HG03103 (cell line): ENCODE results near the gene ARHGAP24.

Source experiments
- ATAC-seq: cut with Tn5 transposase; IDR thresholded peaks from one replicate; pipeline ENCODE4 v1.9.1; 2021; ENCODE audit warnings: low read depth; ENCODE audit not compliant: unreplicated experiment

Gene ARHGAP24

DNA sequence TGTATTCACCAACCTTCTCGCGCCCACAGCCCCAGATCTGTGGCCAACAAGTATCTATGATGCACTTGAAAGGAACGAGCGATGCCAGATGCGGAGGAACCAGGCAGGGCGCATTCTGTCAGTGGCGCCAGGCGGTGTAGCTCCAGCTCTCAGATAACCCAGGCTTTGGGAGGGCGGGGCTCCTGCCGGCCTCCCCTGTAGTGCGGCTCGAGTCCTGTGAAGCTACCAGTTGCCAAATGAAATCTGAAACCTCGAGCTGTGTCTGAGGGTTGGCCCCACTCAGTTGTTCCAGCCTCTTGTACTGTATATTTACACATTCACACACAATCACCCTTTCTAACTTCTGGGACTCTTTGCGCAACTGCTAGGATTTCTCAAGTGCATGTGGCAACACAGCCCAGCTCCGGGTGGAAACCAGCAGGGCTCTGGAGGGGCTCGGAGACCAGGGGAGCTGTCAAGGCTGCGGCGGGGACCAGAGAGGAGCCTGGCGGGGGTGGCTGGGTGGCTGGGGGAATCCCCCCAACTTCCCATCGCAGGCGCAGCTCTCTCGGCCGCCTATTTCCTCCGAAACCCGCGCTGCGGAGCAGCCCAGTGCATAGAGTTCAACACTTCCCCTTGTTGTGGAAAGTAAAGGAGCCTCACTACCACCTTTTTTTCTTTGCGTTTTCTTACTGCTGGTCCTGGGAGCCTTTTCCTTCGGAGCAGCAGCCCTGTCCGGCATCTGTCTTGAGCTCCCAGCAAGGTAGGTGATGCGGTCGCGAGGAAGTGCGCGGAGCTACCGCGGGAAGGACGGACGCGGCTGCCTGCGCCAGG, at the start of gene ARHGAP24:
Gene ARHGAP24, plus strand, starts transcription at position 333 of the 813 bp plus-strand sequence.
- ATAC-seq: peak; percentile 84

DNA sequence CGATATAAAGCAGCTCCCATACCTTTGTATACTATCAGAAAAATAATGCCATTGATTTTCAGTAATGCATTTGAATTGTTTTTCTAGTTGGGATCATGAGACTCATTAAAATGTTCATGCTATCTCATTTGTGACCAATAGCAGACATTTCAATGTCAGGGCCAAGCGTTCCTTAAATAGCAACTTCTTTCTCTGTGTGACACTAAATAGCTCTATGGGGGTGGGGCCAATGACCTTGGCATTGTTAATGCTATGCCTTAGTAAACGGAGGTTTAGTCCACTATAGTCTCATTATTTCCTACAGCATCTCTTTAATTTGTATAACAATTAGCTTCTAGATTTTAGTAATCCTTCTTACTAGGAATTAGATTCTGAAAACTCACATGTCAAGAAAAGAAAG, 48.6 kb upstream of the ARHGAP24 start:
- no peak for ATAC-seq

DNA sequence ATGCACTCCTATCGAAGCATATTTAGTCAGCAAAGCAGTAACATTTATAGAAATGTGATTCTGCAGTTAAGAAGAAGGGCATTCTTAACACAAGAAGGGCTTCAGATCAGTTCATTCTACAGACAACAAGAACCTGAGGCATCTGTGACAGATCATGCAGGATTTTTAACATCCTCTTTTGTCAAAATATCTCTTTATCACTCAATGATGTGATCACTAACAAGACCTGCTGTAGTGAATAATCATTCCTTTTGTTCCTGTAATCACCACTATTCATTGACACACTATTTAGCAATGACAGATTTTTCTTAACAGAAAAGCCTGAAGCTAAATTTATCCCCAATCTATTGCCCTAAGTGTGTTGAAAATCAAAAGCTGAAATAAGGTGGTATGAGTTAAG, 47.8 kb upstream of the ARHGAP24 start:
- no peak for ATAC-seq

DNA sequence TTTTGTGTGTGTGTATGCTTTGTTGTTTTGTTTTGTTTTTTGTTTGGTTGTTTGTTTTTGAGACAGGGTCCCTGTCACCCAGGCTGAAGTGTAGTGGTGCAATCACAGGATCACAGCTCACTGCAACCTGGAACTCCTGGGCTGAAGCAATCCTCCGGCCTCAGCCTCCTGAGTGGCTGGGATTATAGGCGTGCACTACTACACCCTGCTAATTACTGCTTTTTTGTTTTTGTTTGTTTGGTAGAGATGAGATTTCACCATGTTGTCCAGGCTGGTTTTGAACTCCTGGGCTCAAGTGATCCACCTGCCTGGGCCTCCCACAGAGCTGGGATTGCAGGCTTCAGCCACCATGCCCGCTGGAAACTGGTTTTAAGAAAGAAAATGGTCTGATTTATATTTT, 44.7 kb upstream of the ARHGAP24 start:
- no peak for ATAC-seq

DNA sequence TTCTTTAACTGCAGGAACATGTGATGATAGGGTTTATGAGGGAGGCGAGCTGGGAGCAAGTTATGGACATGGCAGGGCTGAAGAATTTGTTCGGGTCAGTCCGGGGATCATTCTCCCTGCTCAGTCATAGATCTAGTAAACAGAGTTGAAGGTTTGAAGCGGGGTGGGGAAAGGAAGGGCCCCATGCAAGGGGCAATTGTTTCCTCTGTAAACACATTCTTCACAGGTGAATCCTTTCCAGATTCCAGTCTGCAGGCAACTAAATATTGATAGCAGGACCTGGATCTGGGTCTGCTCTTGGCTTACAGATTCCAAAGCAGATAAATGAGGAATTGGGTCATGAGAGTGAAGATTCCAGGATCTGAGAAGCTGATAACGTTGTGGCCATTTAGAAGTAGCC, 44.3 kb upstream of the ARHGAP24 start:
- ATAC-seq: no peak

DNA sequence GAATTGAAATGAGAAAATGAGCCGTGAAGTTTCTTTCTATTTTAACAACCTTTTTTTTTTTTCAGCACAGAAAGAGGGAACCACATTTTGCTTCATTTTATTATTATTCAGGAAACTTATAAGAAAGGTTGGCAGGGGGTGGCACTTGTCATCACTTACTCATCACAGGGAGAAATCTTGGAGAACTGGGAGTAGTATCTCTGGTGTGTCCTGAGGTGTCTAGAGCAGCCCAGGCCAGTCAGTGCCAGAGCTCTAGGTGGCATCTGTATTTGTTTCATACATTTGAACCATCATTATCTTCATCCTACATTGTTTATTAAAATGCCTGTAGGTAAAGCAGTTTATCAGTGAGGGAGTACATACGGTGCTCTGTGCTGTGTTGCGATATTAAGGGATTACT, 43.8 kb upstream of the ARHGAP24 start:
- ATAC-seq: no peak

DNA sequence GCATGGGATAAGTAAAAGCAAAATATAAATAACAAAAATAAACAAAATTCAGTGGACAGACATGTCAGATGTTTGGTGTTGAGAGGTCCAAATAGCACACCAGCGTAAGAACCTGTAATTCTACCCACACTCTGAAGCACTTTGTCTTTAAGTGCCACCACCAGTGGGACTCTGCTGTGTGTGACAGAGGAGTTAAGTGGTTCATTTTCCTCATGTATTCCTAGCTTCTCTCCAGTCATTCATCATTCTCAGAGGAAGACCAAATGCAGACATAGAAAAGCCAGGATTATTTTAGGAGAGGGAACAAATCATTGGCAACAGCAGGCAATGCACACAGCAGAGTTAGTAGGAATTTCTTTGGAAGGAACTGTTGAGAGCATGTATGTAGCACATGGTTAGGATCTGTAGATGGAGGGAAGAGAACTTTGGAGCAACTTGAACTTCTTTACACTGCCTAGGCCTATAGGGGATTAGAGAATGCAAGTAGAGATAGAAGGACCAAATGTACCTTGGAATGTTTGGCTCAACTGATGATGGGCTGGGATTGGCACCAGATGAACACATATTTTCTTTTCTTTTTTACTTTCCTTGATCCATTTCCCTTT, 43.0 kb upstream of the ARHGAP24 start:
- ATAC-seq: no peak

DNA sequence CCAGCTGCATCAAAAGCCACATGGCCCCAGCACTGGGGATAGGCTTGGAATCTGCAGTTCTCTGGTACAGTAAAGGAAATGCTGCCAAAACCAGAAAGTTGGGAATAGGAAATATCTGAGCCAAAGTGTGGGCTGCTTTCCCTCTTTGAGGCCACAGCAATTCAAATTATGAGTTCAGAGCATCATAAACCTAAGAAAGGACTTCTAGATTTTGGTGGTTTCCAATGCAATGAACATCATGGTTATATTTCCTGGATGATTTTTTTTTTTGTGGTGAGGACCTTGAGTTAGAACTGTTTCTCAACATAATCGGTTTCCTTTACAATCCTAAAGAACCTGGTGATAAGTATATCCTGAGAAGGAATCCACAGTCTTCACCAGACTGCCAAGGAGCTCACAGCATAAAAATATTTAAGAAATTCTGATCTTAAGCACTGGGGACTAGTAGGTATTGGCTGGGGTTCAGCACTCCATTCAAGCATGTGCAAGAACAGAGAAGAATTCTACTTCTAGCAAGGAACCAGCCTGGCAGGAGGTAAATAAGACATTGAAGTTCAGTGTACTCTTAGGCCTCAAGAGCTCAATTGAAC, 29.8 kb upstream of the ARHGAP24 start:
- ATAC-seq: no peak

DNA sequence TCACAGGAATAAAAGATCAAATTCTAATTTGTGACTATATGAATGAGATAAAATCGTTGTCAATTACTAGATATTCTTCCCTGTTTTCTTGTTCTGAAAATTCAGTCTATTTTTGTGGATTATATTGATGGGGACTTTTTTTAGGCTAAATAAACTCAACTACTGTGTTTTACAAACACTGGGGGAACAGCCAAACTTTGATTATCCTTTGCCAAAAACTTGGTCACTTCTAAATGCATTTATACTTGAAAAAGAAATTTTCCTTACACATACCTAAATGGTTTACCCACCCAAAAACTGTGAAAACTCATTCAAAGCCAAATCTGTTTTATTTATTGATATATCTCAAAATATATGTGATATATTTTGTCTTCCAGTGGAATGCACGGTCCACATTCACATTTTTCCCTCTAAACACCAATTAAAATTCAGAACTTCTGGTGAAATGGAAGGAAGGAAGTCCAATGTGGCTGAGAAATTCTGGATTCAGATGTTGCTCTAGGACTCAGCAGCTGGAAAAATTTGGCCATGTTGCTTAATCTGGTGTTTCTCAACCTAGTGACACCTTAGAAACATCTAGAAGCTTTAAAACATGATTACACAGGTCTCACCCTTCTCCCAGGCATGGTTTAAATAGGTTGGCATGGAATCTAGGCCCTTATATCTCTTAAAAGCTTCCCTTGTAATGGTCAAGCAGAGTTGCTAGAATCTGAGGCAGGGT, 28.6 kb upstream of the ARHGAP24 start:
- no peak for ATAC-seq

DNA sequence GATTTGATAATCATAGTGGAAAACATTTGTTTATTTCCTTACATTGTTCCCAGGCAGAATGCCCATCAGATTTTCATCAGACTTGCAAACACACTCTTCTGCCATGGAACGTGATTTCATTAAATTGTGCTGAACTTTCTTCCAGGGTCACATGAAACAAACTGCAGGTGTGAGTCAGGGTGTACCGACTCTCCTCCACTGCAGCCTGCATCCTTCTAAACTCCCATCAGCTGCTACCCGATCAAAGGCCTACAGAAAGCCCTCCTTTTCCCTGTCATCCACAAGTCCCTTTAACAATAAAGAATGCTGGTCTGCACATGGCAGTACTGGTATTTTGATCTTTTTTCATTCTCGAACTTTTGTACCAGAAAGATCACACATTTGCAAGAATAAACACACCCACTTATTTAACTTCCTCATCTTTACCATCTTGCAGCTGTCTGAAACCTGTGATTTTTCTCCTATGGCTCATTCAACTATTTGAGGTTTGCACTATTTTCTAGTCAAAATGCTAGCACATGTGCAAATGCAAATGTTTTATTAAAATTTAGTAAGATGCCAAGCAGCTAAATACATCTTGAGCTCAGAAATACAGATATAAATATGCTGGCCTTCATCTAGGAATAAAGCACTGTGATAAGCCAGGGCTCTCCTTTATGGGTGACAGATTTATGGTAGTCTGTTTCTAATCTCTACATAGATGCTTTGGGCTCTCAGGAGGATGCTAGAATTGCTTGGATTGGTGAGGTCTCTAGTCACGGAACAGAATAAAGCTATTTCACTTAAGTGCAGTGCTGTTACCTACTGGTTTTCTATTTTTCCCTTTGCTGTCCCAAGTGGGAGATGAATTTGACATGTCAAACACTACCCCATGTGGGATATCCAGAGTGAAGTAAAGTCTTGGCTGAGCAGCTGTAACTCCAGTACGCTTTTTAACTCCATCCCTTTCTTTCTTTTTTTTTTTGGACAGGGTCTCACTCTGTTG, 25.8 kb upstream of the ARHGAP24 start:
- peak; percentile 75 for ATAC-seq

DNA sequence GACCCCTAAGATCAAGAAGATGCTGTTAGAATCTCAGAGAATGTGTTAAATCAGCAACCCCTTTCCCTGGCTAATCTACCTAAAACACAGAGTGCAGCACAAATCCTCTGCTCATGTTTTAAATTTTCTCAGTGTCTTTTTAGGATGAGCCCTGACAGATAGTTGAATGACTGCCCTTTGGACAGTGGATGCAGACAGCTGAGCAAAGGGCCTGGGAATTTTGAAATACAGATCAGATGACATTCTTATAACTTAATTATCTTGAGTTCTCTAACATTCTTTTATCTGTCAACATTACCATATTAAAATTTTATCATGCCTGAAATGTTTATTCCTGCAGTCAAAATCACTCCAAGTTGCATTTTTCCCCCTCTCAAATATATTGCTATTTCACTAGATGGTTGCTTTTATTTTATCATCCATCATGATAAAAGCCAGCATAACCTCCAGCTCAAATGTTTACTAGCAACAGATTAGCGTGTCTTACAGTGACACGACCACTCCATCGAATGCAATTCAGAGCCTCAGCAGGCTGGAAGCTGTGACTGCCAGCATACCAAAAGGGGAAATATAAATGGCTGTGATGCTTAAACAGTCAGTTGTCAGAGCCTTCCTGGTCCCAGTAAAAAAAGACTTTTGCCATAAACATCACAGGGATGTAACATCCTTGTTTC, 22.8 kb upstream of the ARHGAP24 start:
- ATAC-seq: no peak

DNA sequence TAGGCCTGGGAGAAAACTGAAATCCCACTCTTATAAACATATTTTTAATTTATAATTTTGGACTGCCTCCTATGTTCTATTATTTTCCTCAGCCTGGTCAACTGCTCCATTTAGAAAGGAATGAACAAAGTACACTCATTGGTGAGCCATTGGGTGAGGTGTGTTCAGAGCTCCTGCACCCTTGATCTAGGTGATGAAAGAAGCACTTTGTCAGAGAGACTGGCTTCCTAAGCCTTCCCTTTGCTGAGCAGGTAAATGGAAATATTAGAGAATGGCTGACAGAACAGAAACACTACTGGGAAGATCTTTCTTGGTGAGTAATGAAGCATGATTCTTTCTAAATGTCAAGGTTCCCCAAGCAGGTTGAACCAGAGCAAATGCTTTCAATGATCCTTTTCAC, 19.0 kb upstream of the ARHGAP24 start:
- no peak for ATAC-seq

DNA sequence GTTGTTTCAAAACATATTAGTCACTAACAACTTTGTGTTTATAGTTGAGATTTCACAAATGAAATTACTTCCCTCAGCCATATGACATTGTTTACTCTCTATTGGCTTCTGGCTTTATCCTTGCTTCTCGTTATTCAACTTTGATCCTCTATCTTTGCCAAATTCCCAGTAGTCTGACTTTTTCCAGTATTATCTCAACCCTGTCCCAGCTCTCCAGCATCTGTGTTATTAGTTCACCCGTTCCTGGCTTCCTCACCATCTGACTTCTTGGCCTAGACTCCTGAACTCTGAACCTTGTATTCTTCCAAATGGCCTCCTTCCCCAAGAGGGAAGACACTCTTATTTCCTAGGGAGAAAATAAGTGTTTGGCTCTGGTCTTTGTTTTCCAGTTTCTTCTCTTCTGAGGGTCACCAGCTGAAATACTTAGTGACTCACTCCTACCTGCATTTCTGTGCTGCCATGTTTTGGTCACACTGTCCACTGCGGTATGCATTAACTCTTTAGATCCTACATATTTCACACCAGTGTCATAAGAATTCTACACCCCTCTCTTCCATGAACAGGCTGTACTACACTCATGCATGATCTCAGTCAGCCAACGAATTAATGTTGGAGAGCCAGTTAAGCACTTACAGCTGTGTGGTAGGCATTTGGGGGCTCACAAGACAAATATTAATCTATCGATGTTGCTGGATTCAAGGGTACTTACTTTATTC, 17.0 kb upstream of the ARHGAP24 start:
- no peak for ATAC-seq

DNA sequence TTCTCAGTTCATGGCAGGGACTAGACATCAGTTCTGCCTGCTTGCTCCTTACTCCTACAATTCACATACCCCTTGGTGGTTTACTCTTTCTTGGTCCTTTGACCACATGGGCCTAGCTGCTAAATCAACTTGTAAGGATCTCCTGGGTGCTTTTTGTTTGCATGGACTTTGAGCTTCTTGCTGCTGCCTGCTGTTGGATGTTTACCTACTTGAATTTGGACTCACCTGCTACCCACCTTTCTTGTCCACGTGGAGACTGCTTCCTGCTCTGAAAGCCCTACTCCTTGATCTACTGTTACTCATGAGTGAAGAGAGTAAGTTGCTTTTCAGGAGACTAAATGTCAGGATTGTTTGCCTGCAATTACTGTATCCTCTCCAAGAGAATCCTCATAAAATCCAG, 15.2 kb upstream of the ARHGAP24 start:
- no peak for ATAC-seq

DNA sequence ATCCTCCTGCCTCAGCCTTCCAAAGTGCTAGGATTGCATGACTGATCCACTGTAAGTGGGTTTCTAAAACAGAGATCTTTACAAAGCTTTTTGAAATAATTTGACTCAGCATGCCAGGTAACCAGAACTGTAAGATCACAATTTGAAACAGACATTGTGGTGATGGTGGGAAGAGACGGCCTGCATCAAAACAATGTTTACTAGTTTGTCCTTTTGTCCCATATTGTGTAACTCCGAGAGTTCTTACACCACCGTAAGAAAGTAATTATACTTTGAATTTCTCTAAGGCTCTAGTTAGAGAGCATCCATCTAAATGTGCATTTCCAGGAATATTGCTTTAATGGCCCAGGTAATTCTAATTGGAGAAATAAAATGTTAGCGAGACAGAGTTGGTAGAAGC, 594 bp upstream of the ARHGAP24 start:
- ATAC-seq: no peak

DNA sequence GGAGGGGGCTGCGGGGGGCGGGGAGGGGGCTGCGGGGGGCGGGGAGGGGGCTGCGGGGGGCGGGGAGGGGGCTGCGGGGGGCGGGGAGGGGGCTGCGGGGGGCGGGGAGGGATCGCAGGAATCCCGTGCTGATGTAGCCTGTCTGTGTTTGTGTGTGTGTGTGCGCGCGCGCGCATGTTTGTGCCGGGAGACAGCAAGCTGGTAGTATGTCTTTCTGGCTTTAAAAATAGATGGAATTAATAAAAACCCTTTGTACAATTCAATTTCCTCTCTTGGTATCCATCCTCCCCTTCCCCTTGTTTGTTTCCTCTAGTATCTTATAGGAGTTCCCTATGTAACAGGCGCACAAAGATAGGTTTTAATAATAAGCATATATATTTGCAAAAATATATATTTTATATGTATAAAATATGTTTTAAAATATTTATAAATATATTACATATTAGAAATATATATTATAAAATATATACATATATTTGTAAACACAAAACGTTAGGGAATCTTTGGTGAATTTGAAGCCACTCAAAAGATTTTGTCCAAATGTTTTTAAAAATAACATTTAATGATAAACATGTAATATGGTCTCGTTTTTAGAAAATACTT, 782 bp downstream of the ARHGAP24 start:
- ATAC-seq: no peak

DNA sequence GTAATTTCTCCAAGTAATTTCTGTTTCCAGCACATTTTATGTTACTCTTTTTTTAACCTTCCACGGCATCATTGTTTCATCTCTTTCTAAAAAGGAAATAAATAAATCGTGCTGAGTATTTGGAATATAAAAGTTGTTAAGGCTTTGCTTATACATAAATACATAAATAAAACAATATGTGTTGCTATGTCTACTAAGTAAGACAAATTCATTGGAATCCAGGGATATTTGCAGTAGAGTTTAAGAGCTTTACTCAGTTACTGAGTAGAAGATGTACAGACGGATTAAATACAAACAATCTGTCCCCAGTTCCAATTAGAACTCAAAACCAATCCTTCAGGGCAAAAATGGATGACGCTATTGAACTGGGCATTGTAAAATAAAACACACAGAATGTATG, 1.4 kb downstream of the ARHGAP24 start:
- no peak for ATAC-seq

DNA sequence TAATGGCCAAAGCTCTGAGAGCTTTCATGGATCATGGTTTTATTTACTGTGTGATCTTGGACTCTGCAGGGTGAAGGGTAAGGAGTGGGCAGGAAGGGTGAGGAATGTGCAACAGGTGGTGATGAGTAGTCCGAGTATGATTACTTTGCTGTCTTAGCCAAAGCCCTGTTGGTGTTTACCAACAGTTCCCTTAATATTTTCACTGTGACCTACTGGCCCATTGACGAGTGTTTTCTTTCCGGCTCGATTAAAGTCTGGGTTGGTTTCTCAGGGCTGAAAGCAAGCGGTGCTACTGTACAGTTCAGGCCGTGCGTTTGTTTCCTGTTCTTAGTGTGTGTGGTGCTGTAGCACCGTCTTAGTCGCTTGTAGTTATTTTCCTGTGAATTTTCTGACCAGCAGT, 2.6 kb downstream of the ARHGAP24 start:
- ATAC-seq: no peak

DNA sequence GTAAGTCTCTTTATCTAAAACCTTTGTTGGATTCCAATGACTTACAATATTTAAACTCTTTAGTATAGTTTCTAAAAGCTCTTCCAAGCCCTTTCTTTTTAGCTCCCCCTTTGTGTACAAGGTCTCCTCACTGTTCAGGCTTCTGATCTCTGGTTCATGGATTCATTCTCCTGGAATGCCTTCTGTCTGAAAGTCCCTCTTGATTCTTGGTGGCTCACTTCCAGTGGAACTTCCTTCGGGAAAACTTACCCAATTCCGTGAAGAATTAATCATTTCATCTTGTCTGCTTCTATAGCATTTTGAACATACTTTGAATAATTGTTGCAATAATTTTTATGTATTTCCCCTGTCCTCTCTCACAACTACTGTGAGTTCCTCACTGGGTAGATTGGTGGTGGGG, 3.6 kb downstream of the ARHGAP24 start:
- no peak for ATAC-seq
